HG03175 (cell line): Measurements from ENCODE around the gene UTS2B.

ENCODE experiments used
- ATAC-seq: cut with Tn5 transposase; IDR thresholded peaks from one replicate; pipeline ENCODE4 v1.9.1; 2021; ENCODE audit warnings: mild to moderate bottlenecking, moderate library complexity; ENCODE audit not compliant: unreplicated experiment

UTS2B gene

GRCh38 chr3:191353022-191353777 is 22.9 kb upstream of the UTS2B start:
- ATAC-seq, result peak; percentile 33

GRCh38 chr3:191352014-191352413 is 21.7 kb upstream of the UTS2B start:
- ATAC-seq, result no peak

- no peak for ATAC-seq
Observed at GRCh38 chr3:191350396-191351090, 20.2 kb upstream of the UTS2B start.

- no peak for ATAC-seq
Observed at GRCh38 chr3:191348098-191348497, 17.8 kb upstream of the UTS2B start.

- ATAC-seq, result no peak
Observed at GRCh38 chr3:191347228-191347627, 16.9 kb upstream of the UTS2B start.

GRCh38 chr3:191345334-191345733 is 15.0 kb upstream of the UTS2B start:
- ATAC-seq, result no peak

- no peak for ATAC-seq
Observed at GRCh38 chr3:191343913-191344312, 13.6 kb upstream of the UTS2B start.

- no peak for ATAC-seq
Observed at GRCh38 chr3:191343115-191343514, 12.8 kb upstream of the UTS2B start.

GRCh38 chr3:191342411-191342810 is 12.1 kb upstream of the UTS2B start:
- ATAC-seq, result no peak

GRCh38 chr3:191342006-191342405 is 11.7 kb upstream of the UTS2B start:
- ATAC-seq, result no peak

GRCh38 chr3:191340966-191341365 is 10.6 kb upstream of the UTS2B start:
- ATAC-seq, result peak; percentile 68

- no peak for ATAC-seq
Observed at GRCh38 chr3:191340351-191340750, 10.0 kb upstream of the UTS2B start.

- no peak for ATAC-seq
Observed at GRCh38 chr3:191339316-191339917, 9.1 kb upstream of the UTS2B start.

- no peak for ATAC-seq
Observed at GRCh38 chr3:191338177-191338488, 7.8 kb upstream of the UTS2B start.

- ATAC-seq, result peak; percentile 46
Observed at GRCh38 chr3:191336833-191337232, 6.5 kb upstream of the UTS2B start.

GRCh38 chr3:191334346-191334893 is 4.1 kb upstream of the UTS2B start:
- no peak for ATAC-seq

GRCh38 chr3:191333298-191333880 is 3.1 kb upstream of the UTS2B start:
- ATAC-seq, result no peak

GRCh38 chr3:191331388-191331787 is 1.1 kb upstream of the UTS2B start:
- no peak for ATAC-seq

GRCh38 chr3:191330530-191331048 is 263 bp upstream of the UTS2B start:
- no peak for ATAC-seq

- ATAC-seq, result peak; percentile 80
Observed at GRCh38 chr3:191328962-191329653, 1.2 kb downstream of the UTS2B start, which contains the start of gene CCDC50. Gene CCDC50, plus strand, starts transcription at chr3:191329394. Its CDS starts 281 bp downstream, at chr3:191329675.
